Caki2 (cell line): ENCODE results near the gene TM4SF18. TPM values are rescaled to one million over a fixed set of nuclear protein-coding genes. Genes with fewer than 3 reads are reported as not detected.

Source experiments
- DNase-seq: peaks from one replicate; pipeline ENCODE4 v3.0.0-alpha.2; 2015; ENCODE audit warnings: low read depth
- in situ Hi-C: cut with HindIII; loops from 2 replicates; pipeline ENCODE4 v1.10.0; 2016; ENCODE audit warnings: low sequenced_read_pairs, low pct_unique_long_range_greater_than_20kb, mixed read lengths
- total RNA-seq: library from RNA; depleted of rRNA; stranded (reverse); fragments of >200 nt; shearing (Covaris generic); gene quantifications from 2 replicates; pipeline ENCODE4 v1.2.3, GENCODE V29; 2014; ENCODE audit warnings: low replicate concordance; rRNA removed

TM4SF18 gene
- total RNA-seq, 1 experiment from 2014 or later = 5.9 TPM

GRCh38 chr3:149270180-149270579, 63.3 kb downstream of the TM4SF18 start:
- in situ Hi-C loops = no loop called here

GRCh38 chr3:149269687-149270086, 63.7 kb downstream of the TM4SF18 start:
- DNase-seq = no peak
- in situ Hi-C loops = no loop called here

More at GRCh38 chr3:149270180-149270579, 63.3 kb downstream of the TM4SF18 start:
- no peak for DNase-seq

Other genes starting within 250 kb of the TM4SF18 start
- 9.4 and 18.3 TPM in 2 replicates for gene HLTF, start 247.1 kb downstream of the TM4SF18 start, total RNA-seq
- gene HPS3, start 204.0 kb downstream of the TM4SF18 start, total RNA-seq = 39.8 and 59.8 TPM in 2 replicates
- 10.9 and 30.7 TPM in 2 replicates for gene CP, start 111.8 kb downstream of the TM4SF18 start, total RNA-seq
- gene TM4SF1, start 44.0 kb upstream of the TM4SF18 start, total RNA-seq = 60.5 and 64.6 TPM in 2 replicates
- 10.9 TPM in 1 of 2 replicates, not detected in the other for gene TM4SF4, start 141.1 kb upstream of the TM4SF18 start, total RNA-seq